Measurements from ENCODE around the gene TNIK. TPM values are rescaled to one million over a fixed set of nuclear protein-coding genes. Genes with fewer than 3 reads are reported as not detected.

TNIK gene
- total RNA-seq, 1 experiment from 2014 or later, result 0.69 TPM

GRCh38 chr3:171194965-171195364 lies 265.2 kb downstream of the TNIK start:
- no peaks in the 10 kb centered on the region for H3K9me3 ChIP-seq (ENCODE audit: low read depth, low read length, poor library complexity, severe bottlenecking)
- CTCF ChIA-PET, result no interaction called here
- peaks cover 17% of the 10 kb centered on the region for H3K4me1 ChIP-seq (ENCODE audit: insufficient read depth, low read length, poor library complexity, severe bottlenecking)
- no peaks in the 10 kb centered on the region for H3K36me3 ChIP-seq (ENCODE audit: insufficient read depth, low read length, poor library complexity, severe bottlenecking)
- no peak overlapping the region for H3K4me3 ChIP-seq (ENCODE audit: low read depth, low read length, poor library complexity, severe bottlenecking)
- H3K27me3 ChIP-seq (replicated peaks; ENCODE audit: insufficient read depth, low read depth, low read length, poor library complexity), result no peaks in the 10 kb centered on the region
- no peak overlapping the region for H3K27ac ChIP-seq (ENCODE audit: low read depth, low read length, poor library complexity, severe bottlenecking)
- POLR2A ChIA-PET (ENCODE audit: low non-redundant PET), result no interaction called here
- BruUV-seq (replicated peaks), result no TSS peak
- intact Hi-C loops (cut with micrococcal nuclease; ENCODE audit: unreplicated experiment), result no loop called here
- DNase-seq (ENCODE audit: low spot score), result no peak
- TF ChIP-seq CTCF (conservative IDR thresholded peaks at IDR 0.05; ENCODE audit: low read depth, low read length) (no peak), EZH2 (IDR thresholded peaks at IDR 0.05; ENCODE audit: borderline replicate concordance, low read depth, low read length, poor library complexity, severe bottlenecking) (no peak)

- Histone ChIP-seq H3K4me3 (ENCODE audit: low read depth, low read length, poor library complexity, severe bottlenecking) (no peak overlapping the region), H3K36me3 (ENCODE audit: insufficient read depth, low read length, poor library complexity, severe bottlenecking) (no peaks in the 10 kb centered on the region), H3K27me3 (replicated peaks; ENCODE audit: insufficient read depth, low read depth, low read length, poor library complexity) (no peaks in the 10 kb centered on the region), H3K9me3 (ENCODE audit: low read depth, low read length, poor library complexity, severe bottlenecking) (no peaks in the 10 kb centered on the region), H3K27ac (ENCODE audit: low read depth, low read length, poor library complexity, severe bottlenecking) (no peak overlapping the region), H3K4me1 (ENCODE audit: insufficient read depth, low read length, poor library complexity, severe bottlenecking) (peaks cover 6% of the 10 kb centered on the region)
- no peak for DNase-seq (ENCODE audit: low spot score)
- ChIA-PET POLR2A (ENCODE audit: low non-redundant PET) (no interaction called here), CTCF (no interaction called here)
- intact Hi-C loops (cut with micrococcal nuclease; ENCODE audit: unreplicated experiment), result no loop called here
- no TSS peak for BruUV-seq (replicated peaks)
- TF ChIP-seq EZH2 (IDR thresholded peaks at IDR 0.05; ENCODE audit: borderline replicate concordance, low read depth, low read length, poor library complexity, severe bottlenecking) (no peak), CTCF (conservative IDR thresholded peaks at IDR 0.05; ENCODE audit: low read depth, low read length) (no peak)
Measured at GRCh38 chr3:171193693-171194092, 266.5 kb downstream of the TNIK start.

GRCh38 chr3:171192176-171192854 lies 267.9 kb downstream of the TNIK start:
- Histone ChIP-seq H3K27me3 (replicated peaks; ENCODE audit: insufficient read depth, low read depth, low read length, poor library complexity) (no peaks in the 10 kb centered on the region), H3K9me3 (ENCODE audit: low read depth, low read length, poor library complexity, severe bottlenecking) (no peaks in the 10 kb centered on the region), H3K27ac (ENCODE audit: low read depth, low read length, poor library complexity, severe bottlenecking) (no peak overlapping the region), H3K4me3 (ENCODE audit: low read depth, low read length, poor library complexity, severe bottlenecking) (no peak overlapping the region), H3K4me1 (ENCODE audit: insufficient read depth, low read length, poor library complexity, severe bottlenecking) (no peaks in the 10 kb centered on the region), H3K36me3 (ENCODE audit: insufficient read depth, low read length, poor library complexity, severe bottlenecking) (no peaks in the 10 kb centered on the region)
- TF ChIP-seq CTCF (conservative IDR thresholded peaks at IDR 0.05; ENCODE audit: low read depth, low read length) (no peak), EZH2 (IDR thresholded peaks at IDR 0.05; ENCODE audit: borderline replicate concordance, low read depth, low read length, poor library complexity, severe bottlenecking) (no peak)
- no TSS peak for BruUV-seq (replicated peaks)
- CTCF ChIA-PET, result no interaction called here
- POLR2A ChIA-PET (ENCODE audit: low non-redundant PET), result no interaction called here
- intact Hi-C loops (cut with micrococcal nuclease; ENCODE audit: unreplicated experiment), result no loop called here
- no peak for DNase-seq (ENCODE audit: low spot score)

Measured in A673 (cell line).